HepG2 (cell line): ENCODE data around the gene MYOZ1. TPM values are rescaled to one million over a fixed set of nuclear protein-coding genes. Genes with fewer than 3 reads are reported as not detected.

Experiments used
- CHCHD3 ChIP-seq: sonication (generic); formaldehyde crosslinking; IDR thresholded peaks from 2 replicates; pipeline ENCODE4 v1.8.0; 2022; ENCODE audit warnings: mild to moderate bottlenecking, missing genetic modification reagents, moderate library complexity
- EHMT2 ChIP-seq: fragments of 200-600 bp; sonication (generic); IDR thresholded peaks from 2 replicates; pipeline ENCODE4 v1.7.0; 2017; ENCODE audit warnings: antibody characterized with exemption, low read depth, low read length, borderline replicate concordance
- FLYWCH1 ChIP-seq: sonication (generic); formaldehyde crosslinking; IDR thresholded peaks from 2 replicates; pipeline ENCODE4 v1.8.1; 2023; ENCODE audit warnings: mild to moderate bottlenecking, missing genetic modification reagents
- FOSL2 ChIP-seq: sonication (generic); formaldehyde crosslinking; IDR thresholded peaks from 2 replicates; pipeline ENCODE4 v1.4.0; 2020; ENCODE audit warnings: missing genetic modification reagents
- HHEX ChIP-seq: IDR thresholded peaks from 2 replicates; pipeline ENCODE4 v1.6.1; 2016; ENCODE audit warnings: control low read depth
- HIVEP1 ChIP-seq: sonication (generic); formaldehyde crosslinking; IDR thresholded peaks from 2 replicates; pipeline ENCODE4 v1.4.0; 2020; ENCODE audit warnings: mild to moderate bottlenecking, missing genetic modification reagents
- MAF1 ChIP-seq: sonication (generic); formaldehyde crosslinking; IDR thresholded peaks from 2 replicates; pipeline ENCODE4 v1.5.0; 2020; ENCODE audit warnings: missing genetic modification reagents, borderline replicate concordance
- MXD4 ChIP-seq: IDR thresholded peaks from 2 replicates; pipeline ENCODE4 v1.6.1; 2016; ENCODE audit warnings: mild to moderate bottlenecking, missing biosample characterization, missing genetic modification reagents
- TARDBP ChIP-seq: sonication (generic); formaldehyde crosslinking; IDR thresholded peaks from 2 replicates; pipeline ENCODE4 v1.8.0; 2022; ENCODE audit warnings: mild to moderate bottlenecking, missing genetic modification reagents
- ZFYVE20 ChIP-seq: sonication (generic); formaldehyde crosslinking; IDR thresholded peaks from 2 replicates; pipeline ENCODE4 v1.8.0; 2023; ENCODE audit warnings: low read depth, mild to moderate bottlenecking, moderate library complexity, missing genetic modification reagents, borderline replicate concordance
- ZKSCAN1 ChIP-seq: fragments of 150-350 bp; IDR thresholded peaks from 2 replicates; pipeline ENCODE4 v1.6.1; 2014; ENCODE audit warnings: low read length
- ZNF101 ChIP-seq: sonication (generic); formaldehyde crosslinking; IDR thresholded peaks from 2 replicates; pipeline ENCODE4 v1.4.0; 2020; ENCODE audit warnings: mild to moderate bottlenecking, low read depth, missing genetic modification reagents, borderline replicate concordance
- ZNF224 ChIP-seq: sonication (generic); formaldehyde crosslinking; IDR thresholded peaks from 2 replicates; pipeline ENCODE4 v1.5.0; 2020; ENCODE audit warnings: mild to moderate bottlenecking, missing genetic modification reagents
- ZNF34 ChIP-seq: sonication (generic); formaldehyde crosslinking; IDR thresholded peaks from 2 replicates; pipeline ENCODE4 v1.4.0; 2020; ENCODE audit warnings: mild to moderate bottlenecking, missing genetic modification reagents, borderline replicate concordance
- ZNF644 ChIP-seq: IDR thresholded peaks from 2 replicates; pipeline ENCODE4 v1.6.1; 2016; ENCODE audit warnings: low read depth
- polyA plus RNA-seq, 8 experiments: library from polyadenylated mRNA; depleted of rRNA in 3 of 8; stranded (reverse) in 7 of 8; unstranded in 1 of 8; fragments of >200 nt; fragmentation: Illumina TruSeq in 4 of 8; extraction: Trizol in 4 of 8; gene quantifications; 2 replicates each; pipeline versions ENCODE4 v1.2.1 to v1.2.3, GENCODE V29; 2011 to 2016; ENCODE audit warnings: low read depth in 4 of 8, missing spikeins in 1 of 8, mixed read lengths in 1 of 8; ENCODE audit not compliant: insufficient read depth in 1 of 8
- total RNA-seq, 5 experiments: library from RNA; depleted of rRNA; stranded (reverse); fragments of >200 nt; fragmentation: Illumina TruSeq; extraction: Trizol; gene quantifications; 2 replicates each; pipeline ENCODE4 v1.2.3, GENCODE V29; 2016; ENCODE audit warnings: low read depth in 1 of 5
- TF ChIP-seq, protein P1 (sequence below): sonication (generic); formaldehyde crosslinking; IDR thresholded peaks from 2 replicates; pipeline ENCODE4 v1.4.0; 2020; ENCODE audit warnings: low read depth, mild to moderate bottlenecking, missing genetic modification reagents
- TF ChIP-seq, protein P2 (sequence below): sonication (generic); formaldehyde crosslinking; IDR thresholded peaks from 2 replicates; pipeline ENCODE4 v1.5.0; 2020; ENCODE audit warnings: mild to moderate bottlenecking, missing genetic modification reagents, borderline replicate concordance
- TF ChIP-seq, protein P3 (sequence below): sonication (generic); formaldehyde crosslinking; IDR thresholded peaks from 2 replicates; pipeline ENCODE4 v1.5.0; 2020; ENCODE audit warnings: missing genetic modification reagents
- TF ChIP-seq, protein P4 (sequence below): sonication (generic); formaldehyde crosslinking; IDR thresholded peaks from 2 replicates; pipeline ENCODE4 v1.5.0; 2020; ENCODE audit warnings: mild to moderate bottlenecking, missing genetic modification reagents, borderline replicate concordance
- TF ChIP-seq, protein P5 (sequence below): sonication (generic); formaldehyde crosslinking; IDR thresholded peaks from 2 replicates; pipeline ENCODE4 v1.5.1; 2020; ENCODE audit warnings: missing genetic modification reagents, mild to moderate bottlenecking, borderline replicate concordance

Gene MYOZ1
- total and polyA plus RNA-seq, 2 of the 13 experiments (the other 11 are each of a cell fraction or from before 2014, with no cell fraction given): not detected

DNA sequence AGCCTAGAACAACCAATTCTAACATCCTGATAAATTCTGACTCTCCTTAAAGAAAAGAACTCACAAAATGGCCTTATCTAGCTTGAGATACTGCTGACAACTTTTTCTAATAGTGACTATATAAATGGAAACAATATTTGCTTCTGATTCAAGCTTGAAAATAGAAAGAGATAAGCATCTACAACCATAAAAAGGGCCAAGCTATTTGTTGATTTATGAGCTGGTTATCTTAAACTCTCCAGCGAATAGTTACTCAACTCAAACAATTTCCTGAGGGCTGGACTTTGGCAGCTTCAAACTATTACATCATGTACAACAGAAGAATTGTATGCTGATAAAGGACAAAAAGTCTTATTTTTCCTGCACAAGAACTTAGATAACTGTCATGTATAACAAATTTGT is 54.7 kb downstream of the MYOZ1 start (continued):
- TF ChIP-seq, protein P1, sequence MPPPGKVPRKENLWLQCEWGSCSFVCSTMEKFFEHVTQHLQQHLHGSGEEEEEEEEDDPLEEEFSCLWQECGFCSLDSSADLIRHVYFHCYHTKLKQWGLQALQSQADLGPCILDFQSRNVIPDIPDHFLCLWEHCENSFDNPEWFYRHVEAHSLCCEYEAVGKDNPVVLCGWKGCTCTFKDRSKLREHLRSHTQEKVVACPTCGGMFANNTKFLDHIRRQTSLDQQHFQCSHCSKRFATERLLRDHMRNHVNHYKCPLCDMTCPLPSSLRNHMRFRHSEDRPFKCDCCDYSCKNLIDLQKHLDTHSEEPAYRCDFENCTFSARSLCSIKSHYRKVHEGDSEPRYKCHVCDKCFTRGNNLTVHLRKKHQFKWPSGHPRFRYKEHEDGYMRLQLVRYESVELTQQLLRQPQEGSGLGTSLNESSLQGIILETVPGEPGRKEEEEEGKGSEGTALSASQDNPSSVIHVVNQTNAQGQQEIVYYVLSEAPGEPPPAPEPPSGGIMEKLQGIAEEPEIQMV: no peak
- TF ChIP-seq MXD4 (CRISPR knock-in tag) (no peak), CHCHD3 (no peak), HHEX (CRISPR knock-in tag) (peak; percentile 77), EHMT2 (no peak), ZNF224 (CRISPR knock-in tag) (no peak), TARDBP (peak; percentile 53; the same call in 1 of the 2 replicates), ZNF101 (CRISPR knock-in tag) (no peak), ZNF644 (CRISPR knock-in tag) (no peak), FOSL2 (CRISPR knock-in tag) (no peak), MAF1 (no peak), ZKSCAN1 (no peak), ZNF34 (CRISPR knock-in tag) (no peak), ZFYVE20 (CRISPR knock-in tag) (no peak), HIVEP1 (CRISPR knock-in tag) (no peak), FLYWCH1 (no peak)
- TF ChIP-seq, protein P2, sequence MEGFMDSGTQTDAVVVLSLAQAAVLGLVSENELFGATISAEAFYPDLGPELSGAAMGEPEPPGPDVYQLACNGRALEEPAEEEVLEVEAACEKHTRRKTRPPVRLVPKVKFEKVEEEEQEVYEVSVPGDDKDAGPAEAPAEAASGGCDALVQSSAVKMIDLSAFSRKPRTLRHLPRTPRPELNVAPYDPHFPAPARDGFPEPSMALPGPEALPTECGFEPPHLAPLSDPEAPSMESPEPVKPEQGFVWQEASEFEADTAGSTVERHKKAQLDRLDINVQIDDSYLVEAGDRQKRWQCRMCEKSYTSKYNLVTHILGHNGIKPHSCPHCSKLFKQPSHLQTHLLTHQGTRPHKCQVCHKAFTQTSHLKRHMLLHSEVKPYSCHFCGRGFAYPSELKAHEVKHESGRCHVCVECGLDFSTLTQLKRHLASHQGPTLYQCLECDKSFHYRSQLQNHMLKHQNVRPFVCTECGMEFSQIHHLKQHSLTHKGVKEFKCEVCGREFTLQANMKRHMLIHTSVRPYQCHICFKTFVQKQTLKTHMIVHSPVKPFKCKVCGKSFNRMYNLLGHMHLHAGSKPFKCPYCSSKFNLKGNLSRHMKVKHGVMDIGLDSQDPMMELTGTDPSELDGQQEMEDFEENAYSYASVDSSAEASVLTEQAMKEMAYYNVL (CRISPR knock-in tag): 0 out of 2 replicates have a peak, but pooled peaks have one; percentile 23
- TF ChIP-seq, protein P3, sequence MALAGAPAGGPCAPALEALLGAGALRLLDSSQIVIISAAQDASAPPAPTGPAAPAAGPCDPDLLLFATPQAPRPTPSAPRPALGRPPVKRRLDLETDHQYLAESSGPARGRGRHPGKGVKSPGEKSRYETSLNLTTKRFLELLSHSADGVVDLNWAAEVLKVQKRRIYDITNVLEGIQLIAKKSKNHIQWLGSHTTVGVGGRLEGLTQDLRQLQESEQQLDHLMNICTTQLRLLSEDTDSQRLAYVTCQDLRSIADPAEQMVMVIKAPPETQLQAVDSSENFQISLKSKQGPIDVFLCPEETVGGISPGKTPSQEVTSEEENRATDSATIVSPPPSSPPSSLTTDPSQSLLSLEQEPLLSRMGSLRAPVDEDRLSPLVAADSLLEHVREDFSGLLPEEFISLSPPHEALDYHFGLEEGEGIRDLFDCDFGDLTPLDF (CRISPR knock-in tag): no peak
- TF ChIP-seq, protein P4, sequence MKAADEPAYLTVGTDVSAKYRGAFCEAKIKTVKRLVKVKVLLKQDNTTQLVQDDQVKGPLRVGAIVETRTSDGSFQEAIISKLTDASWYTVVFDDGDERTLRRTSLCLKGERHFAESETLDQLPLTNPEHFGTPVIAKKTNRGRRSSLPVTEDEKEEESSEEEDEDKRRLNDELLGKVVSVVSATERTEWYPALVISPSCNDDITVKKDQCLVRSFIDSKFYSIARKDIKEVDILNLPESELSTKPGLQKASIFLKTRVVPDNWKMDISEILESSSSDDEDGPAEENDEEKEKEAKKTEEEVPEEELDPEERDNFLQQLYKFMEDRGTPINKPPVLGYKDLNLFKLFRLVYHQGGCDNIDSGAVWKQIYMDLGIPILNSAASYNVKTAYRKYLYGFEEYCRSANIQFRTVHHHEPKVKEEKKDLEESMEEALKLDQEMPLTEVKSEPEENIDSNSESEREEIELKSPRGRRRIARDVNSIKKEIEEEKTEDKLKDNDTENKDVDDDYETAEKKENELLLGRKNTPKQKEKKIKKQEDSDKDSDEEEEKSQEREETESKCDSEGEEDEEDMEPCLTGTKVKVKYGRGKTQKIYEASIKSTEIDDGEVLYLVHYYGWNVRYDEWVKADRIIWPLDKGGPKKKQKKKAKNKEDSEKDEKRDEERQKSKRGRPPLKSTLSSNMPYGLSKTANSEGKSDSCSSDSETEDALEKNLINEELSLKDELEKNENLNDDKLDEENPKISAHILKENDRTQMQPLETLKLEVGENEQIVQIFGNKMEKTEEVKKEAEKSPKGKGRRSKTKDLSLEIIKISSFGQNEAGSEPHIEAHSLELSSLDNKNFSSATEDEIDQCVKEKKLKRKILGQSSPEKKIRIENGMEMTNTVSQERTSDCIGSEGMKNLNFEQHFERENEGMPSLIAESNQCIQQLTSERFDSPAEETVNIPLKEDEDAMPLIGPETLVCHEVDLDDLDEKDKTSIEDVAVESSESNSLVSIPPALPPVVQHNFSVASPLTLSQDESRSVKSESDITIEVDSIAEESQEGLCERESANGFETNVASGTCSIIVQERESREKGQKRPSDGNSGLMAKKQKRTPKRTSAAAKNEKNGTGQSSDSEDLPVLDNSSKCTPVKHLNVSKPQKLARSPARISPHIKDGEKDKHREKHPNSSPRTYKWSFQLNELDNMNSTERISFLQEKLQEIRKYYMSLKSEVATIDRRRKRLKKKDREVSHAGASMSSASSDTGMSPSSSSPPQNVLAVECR (CRISPR knock-in tag): no peak
- TF ChIP-seq, protein P5, sequence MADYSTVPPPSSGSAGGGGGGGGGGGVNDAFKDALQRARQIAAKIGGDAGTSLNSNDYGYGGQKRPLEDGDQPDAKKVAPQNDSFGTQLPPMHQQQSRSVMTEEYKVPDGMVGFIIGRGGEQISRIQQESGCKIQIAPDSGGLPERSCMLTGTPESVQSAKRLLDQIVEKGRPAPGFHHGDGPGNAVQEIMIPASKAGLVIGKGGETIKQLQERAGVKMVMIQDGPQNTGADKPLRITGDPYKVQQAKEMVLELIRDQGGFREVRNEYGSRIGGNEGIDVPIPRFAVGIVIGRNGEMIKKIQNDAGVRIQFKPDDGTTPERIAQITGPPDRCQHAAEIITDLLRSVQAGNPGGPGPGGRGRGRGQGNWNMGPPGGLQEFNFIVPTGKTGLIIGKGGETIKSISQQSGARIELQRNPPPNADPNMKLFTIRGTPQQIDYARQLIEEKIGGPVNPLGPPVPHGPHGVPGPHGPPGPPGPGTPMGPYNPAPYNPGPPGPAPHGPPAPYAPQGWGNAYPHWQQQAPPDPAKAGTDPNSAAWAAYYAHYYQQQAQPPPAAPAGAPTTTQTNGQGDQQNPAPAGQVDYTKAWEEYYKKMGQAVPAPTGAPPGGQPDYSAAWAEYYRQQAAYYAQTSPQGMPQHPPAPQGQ (CRISPR knock-in tag): no peak
